Measurements from ENCODE around the gene GCM1.

DNA sequence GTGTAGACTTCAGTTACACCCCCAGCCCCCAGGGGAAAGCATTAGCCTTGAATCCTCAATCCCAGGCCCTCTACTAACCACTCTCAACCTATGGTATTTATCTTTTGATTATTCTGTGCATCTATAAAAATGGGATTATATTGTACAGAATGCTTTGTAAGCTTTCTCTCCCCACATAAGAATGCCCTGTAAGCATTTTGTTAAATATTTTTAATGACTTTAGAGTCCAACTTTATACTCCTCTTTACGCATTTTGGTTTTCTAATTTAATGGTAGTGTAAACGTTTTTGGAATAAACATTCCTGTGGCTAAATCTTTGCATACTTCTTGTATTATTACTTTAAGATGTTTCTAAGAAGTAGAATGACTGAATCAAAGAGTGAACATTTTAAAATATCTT, 48.1 kb downstream of the GCM1 start:
- TF ChIP-seq, protein P1, sequence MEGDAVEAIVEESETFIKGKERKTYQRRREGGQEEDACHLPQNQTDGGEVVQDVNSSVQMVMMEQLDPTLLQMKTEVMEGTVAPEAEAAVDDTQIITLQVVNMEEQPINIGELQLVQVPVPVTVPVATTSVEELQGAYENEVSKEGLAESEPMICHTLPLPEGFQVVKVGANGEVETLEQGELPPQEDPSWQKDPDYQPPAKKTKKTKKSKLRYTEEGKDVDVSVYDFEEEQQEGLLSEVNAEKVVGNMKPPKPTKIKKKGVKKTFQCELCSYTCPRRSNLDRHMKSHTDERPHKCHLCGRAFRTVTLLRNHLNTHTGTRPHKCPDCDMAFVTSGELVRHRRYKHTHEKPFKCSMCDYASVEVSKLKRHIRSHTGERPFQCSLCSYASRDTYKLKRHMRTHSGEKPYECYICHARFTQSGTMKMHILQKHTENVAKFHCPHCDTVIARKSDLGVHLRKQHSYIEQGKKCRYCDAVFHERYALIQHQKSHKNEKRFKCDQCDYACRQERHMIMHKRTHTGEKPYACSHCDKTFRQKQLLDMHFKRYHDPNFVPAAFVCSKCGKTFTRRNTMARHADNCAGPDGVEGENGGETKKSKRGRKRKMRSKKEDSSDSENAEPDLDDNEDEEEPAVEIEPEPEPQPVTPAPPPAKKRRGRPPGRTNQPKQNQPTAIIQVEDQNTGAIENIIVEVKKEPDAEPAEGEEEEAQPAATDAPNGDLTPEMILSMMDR (IDR thresholded peaks at IDR 0.05; ENCODE audit: poor library complexity, severe bottlenecking), result no peak
- TF ChIP-seq RAD21 (conservative IDR thresholded peaks at IDR 0.05), result no peak
- no peak for TF ChIP-seq POLR2AphosphoS5 (IDR thresholded peaks at IDR 0.05)
